ENCODE measurements around the gene HOXC9. TPM values are rescaled to one million over a fixed set of nuclear protein-coding genes. Genes with fewer than 3 reads are reported as not detected.

Gene HOXC9
- total RNA-seq, 1 experiment from 2014 or later: 21.1 TPM

DNA sequence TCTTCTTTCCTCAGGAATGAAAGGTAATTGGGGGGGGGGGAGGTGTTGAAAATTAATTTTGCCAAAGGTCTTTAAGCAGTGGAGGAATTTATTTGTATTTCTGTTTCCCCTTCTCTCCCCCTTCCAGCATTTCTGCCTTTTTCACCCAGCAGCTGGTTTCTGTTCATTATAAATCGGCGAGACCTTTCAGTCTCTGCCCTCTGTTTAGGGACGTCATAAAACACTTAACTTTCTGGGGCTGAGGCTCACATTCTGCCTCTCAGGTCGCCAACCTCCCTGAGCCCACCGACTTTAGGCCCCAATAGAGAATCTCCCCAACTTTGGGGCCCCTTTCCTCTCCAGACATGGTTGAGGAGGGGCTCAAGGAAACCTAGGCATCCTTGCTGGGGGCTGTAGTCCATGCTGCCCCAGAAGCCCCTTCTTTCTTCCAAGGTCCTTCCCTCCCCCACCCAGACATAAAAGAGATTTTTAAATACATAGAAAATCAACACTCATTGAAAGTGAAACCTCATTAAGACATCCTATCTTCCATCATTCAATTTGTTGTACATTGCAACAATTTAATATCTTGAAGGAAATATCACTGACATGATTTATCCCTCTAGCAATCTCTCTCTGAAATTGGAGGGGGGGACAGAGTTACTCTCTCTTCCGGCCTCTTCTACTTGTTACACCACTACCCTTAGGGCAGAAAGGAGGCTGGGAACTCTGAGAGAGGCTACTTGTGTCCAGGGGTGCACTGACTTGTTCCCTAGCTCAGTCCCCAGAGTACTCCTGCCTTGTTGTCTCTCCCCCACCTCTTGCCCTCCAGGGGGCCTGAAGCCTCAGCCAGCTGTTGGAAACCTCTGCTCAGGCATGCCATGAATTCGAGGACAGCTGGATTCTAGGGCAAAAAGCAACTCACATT, 25.8 kb downstream of the HOXC9 start:
- ChIA-PET CTCF (interaction anchor here (0.6 kb wide), 3 partner anchors 15 to 166 kb away, joined by 3 to 4 read pairs (median 3); no protein-coding TSS in a partner anchor), POLR2A (ENCODE audit: low non-redundant PET) (interaction anchor here (0.5 to 0.7 kb wide), 2 partner anchors 8 to 26 kb away, joined by 3 to 7 read pairs; partner anchors contain the start of gene HOXC9)
- Histone ChIP-seq H3K9me3 (ENCODE audit: low read depth, low read length, poor library complexity, severe bottlenecking) (no peaks in the 10 kb centered on the region), H3K27me3 (replicated peaks; ENCODE audit: insufficient read depth, low read depth, low read length, poor library complexity) (no peaks in the 10 kb centered on the region), H3K4me3 (ENCODE audit: low read depth, low read length, poor library complexity, severe bottlenecking) (no peak overlapping the region), H3K27ac (ENCODE audit: low read depth, low read length, poor library complexity, severe bottlenecking) (peak overlapping the region; percentile 46), H3K36me3 (ENCODE audit: insufficient read depth, low read length, poor library complexity, severe bottlenecking) (peaks cover 13% of the 10 kb centered on the region), H3K4me1 (ENCODE audit: insufficient read depth, low read length, poor library complexity, severe bottlenecking) (peaks cover 77% of the 10 kb centered on the region)
- intact Hi-C loops (cut with micrococcal nuclease; ENCODE audit: unreplicated experiment): no loop called here
- TF ChIP-seq CTCF (conservative IDR thresholded peaks at IDR 0.05; ENCODE audit: low read depth, low read length) (no peak), EZH2 (IDR thresholded peaks at IDR 0.05; ENCODE audit: borderline replicate concordance, low read depth, low read length, poor library complexity, severe bottlenecking) (no peak)
- peak; percentile 54 for DNase-seq (ENCODE audit: low spot score)
- BruUV-seq (replicated peaks): no TSS peak

DNA sequence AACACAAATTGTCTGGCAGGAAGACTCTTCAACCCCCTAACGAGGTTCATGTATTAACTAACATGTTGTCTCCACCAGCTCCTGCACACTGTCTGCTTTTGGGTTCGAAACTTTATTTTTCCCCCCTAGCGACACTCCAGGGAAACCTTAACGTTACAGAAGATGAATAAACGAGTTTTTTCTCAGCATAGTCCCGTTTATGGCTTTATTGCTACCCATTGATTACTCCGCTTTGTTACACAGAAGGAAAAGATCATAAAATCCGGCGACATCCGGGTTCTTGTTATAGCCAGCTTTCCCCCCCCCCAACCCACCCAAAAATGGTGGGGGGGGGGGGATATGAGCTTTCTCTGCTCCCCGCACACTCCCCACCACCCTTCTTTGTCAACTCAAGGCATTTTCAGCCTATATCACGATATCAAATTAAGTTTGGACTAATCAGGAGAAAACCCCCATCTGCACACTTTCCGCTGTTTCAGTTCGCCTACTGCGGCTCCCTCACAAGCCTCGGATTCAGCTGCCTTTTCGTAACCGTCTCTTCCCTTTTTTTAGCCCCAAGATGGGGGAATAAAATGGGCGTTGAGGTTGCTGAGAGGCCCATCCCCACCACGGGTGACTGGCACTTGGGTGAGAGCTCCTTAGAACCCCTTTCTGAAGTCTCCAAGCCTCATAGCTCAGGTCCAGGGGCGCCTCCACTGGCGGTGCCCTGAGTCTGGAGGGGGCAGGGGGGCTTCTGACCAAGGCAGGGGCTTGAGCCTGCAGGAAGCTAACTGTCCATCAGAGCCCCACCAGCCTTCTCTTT, 26.9 kb downstream of the HOXC9 start:
- intact Hi-C loops (cut with micrococcal nuclease; ENCODE audit: unreplicated experiment): no loop called here
- ChIA-PET POLR2A (ENCODE audit: low non-redundant PET) (interaction anchor here (0.5 kb wide), 1 partner anchor 9 kb away, joined by 7 read pairs; no protein-coding TSS in a partner anchor), CTCF (interaction anchor here (0.6 to 1.2 kb wide), 3 partner anchors 16 to 175 kb away, joined by 3 to 4 read pairs (median 4); no protein-coding TSS in a partner anchor)
- Histone ChIP-seq H3K4me1 (ENCODE audit: insufficient read depth, low read length, poor library complexity, severe bottlenecking) (peaks cover 67% of the 10 kb centered on the region), H3K36me3 (ENCODE audit: insufficient read depth, low read length, poor library complexity, severe bottlenecking) (peaks cover 13% of the 10 kb centered on the region), H3K27ac (ENCODE audit: low read depth, low read length, poor library complexity, severe bottlenecking) (peak overlapping the region; percentile 64), H3K9me3 (ENCODE audit: low read depth, low read length, poor library complexity, severe bottlenecking) (no peaks in the 10 kb centered on the region), H3K4me3 (ENCODE audit: low read depth, low read length, poor library complexity, severe bottlenecking) (no peak overlapping the region), H3K27me3 (replicated peaks; ENCODE audit: insufficient read depth, low read depth, low read length, poor library complexity) (no peaks in the 10 kb centered on the region)
- BruUV-seq (replicated peaks): no TSS peak
- no peak for DNase-seq (ENCODE audit: low spot score)
- TF ChIP-seq CTCF (conservative IDR thresholded peaks at IDR 0.05; ENCODE audit: low read depth, low read length): no peak
- no peak for TF ChIP-seq EZH2 (IDR thresholded peaks at IDR 0.05; ENCODE audit: borderline replicate concordance, low read depth, low read length, poor library complexity, severe bottlenecking)

- Histone ChIP-seq H3K9me3 (ENCODE audit: low read depth, low read length, poor library complexity, severe bottlenecking) (no peaks in the 10 kb centered on the region), H3K4me1 (ENCODE audit: insufficient read depth, low read length, poor library complexity, severe bottlenecking) (peaks cover 61% of the 10 kb centered on the region), H3K36me3 (ENCODE audit: insufficient read depth, low read length, poor library complexity, severe bottlenecking) (peaks cover 13% of the 10 kb centered on the region), H3K27ac (ENCODE audit: low read depth, low read length, poor library complexity, severe bottlenecking) (peak overlapping the region; percentile 64), H3K27me3 (replicated peaks; ENCODE audit: insufficient read depth, low read depth, low read length, poor library complexity) (no peaks in the 10 kb centered on the region), H3K4me3 (ENCODE audit: low read depth, low read length, poor library complexity, severe bottlenecking) (no peak overlapping the region)
- DNase-seq (ENCODE audit: low spot score): no peak
- POLR2A ChIA-PET (ENCODE audit: low non-redundant PET): no interaction called here
- intact Hi-C loops (cut with micrococcal nuclease; ENCODE audit: unreplicated experiment): no loop called here
- no peak for TF ChIP-seq EZH2 (IDR thresholded peaks at IDR 0.05; ENCODE audit: borderline replicate concordance, low read depth, low read length, poor library complexity, severe bottlenecking)
- no peak for TF ChIP-seq CTCF (conservative IDR thresholded peaks at IDR 0.05; ENCODE audit: low read depth, low read length)
- BruUV-seq (replicated peaks): no TSS peak
- CTCF ChIA-PET: interaction anchor here (1.2 kb wide), 1 partner anchor 174 kb away, joined by 3 read pairs; no protein-coding TSS in a partner anchor
Measured at GRCh38 chr12:54027442-54027786, 27.5 kb downstream of the HOXC9 start.
